CD4-positive, alpha-beta T cell (primary cell): ENCODE measurements around the gene CCT2. TPM values are rescaled to one million over a fixed set of nuclear protein-coding genes. Genes with fewer than 3 reads are reported as not detected.

Source experiments
- ATAC-seq: fragments of 200-7000 bp; cut with Tn5 transposase; one replicate; pipeline ENCODE4 v1.10.0; 2022; ENCODE audit warnings: mild to moderate bottlenecking; ENCODE audit not compliant: poor library complexity
- CTCF ChIA-PET: fragments of 350-600 bp; sonication (Branson Sonifier 250); formaldehyde crosslinking; loops from one replicate; lab custom pipeline; 2021; ENCODE audit warnings: antibody characterized with exemption, inconsistent platforms; lab: Charles Lee
- POLR2A ChIA-PET: fragments of 350-600 bp; sonication (Branson Sonifier 250); formaldehyde crosslinking; loops from one replicate; lab custom pipeline; 2021; ENCODE audit warnings: antibody characterized with exemption, inconsistent platforms; lab: Charles Lee
- DNase-seq, 14 experiments: peaks; one replicate each; pipeline ENCODE4 v3.0.0-alpha.2; 2013 to 2020; ENCODE audit warnings: mixed read lengths in 2 of 14
- H3K27ac ChIP-seq, 2 donors: one replicate each; pipeline versions ENCODE4 v1.5.1 to v1.7.0; 2013; ENCODE audit warnings: low read length in 2 of 2, low read depth in 1 of 2, mild to moderate bottlenecking in 1 of 2
- H3K27me3 ChIP-seq, 2 experiments: 1 replicate in 1 of 2; 2 replicates in 1 of 2; pipeline versions ENCODE4 v1.6.1 to v1.7.0; 2013; ENCODE audit warnings: low read length in 2 of 2, control low read depth in 1 of 2, mild to moderate bottlenecking in 1 of 2, moderate library complexity in 1 of 2; ENCODE audit not compliant: insufficient read depth in 2 of 2, control insufficient read depth in 1 of 2
- H3K36me3 ChIP-seq: one replicate; pipeline ENCODE4 v1.6.1; 2013; ENCODE audit warnings: low read length, control low read depth; ENCODE audit not compliant: insufficient read depth
- H3K4me1 ChIP-seq: one replicate; pipeline ENCODE4 v1.6.1; 2013; ENCODE audit warnings: low read length, control low read depth; ENCODE audit not compliant: insufficient read depth
- H3K4me3 ChIP-seq: one replicate; pipeline ENCODE4 v1.5.1; 2013; ENCODE audit warnings: mild to moderate bottlenecking, low read length, moderate library complexity
- H3K9me3 ChIP-seq, 2 experiments: 1 replicate in 1 of 2; 2 replicates in 1 of 2; pipeline versions ENCODE4 v1.6.1 to v1.7.0; 2013; ENCODE audit warnings: low read length in 2 of 2, mild to moderate bottlenecking in 2 of 2, control low read depth in 1 of 2, moderate library complexity in 1 of 2; ENCODE audit not compliant: control insufficient read depth in 1 of 2, insufficient read depth in 1 of 2
- H3K27ac Mint-ChIP-seq: one replicate; pipeline ENCODE4 v1.8.0; 2020; ENCODE audit warnings: mixed read lengths
- H3K27me3 Mint-ChIP-seq: one replicate; pipeline ENCODE4 v1.8.0; 2021; ENCODE audit warnings: mixed read lengths
- H3K36me3 Mint-ChIP-seq: one replicate; pipeline ENCODE4 v1.8.0; 2021; ENCODE audit warnings: low read depth, mixed read lengths
- H3K4me1 Mint-ChIP-seq: one replicate; pipeline ENCODE4 v1.8.0; 2021; ENCODE audit warnings: low read depth, mixed read lengths
- H3K4me3 Mint-ChIP-seq: one replicate; pipeline ENCODE4 v1.8.0; 2020; ENCODE audit warnings: mild to moderate bottlenecking, mixed read lengths
- H3K9me3 Mint-ChIP-seq: one replicate; pipeline ENCODE4 v1.8.0; 2020; ENCODE audit warnings: mixed read lengths
- CTCF ChIP-seq: fragments of 200-600 bp; IDR thresholded peaks from one replicate; pipeline ENCODE4 v1.8.0; 2022; ENCODE audit warnings: antibody characterized with exemption, mild to moderate bottlenecking
- intact Hi-C, 2 experiments: fragments of 100-400 bp; cut with DNase I in 1 of 2; cut with micrococcal nuclease in 1 of 2; formaldehyde crosslinking; loops; one replicate each; pipeline versions ENCODE4 v1.15.1 to v1.9.0; 2023 to 2025; cut with DNase I, micrococcal nuclease
- polyA plus RNA-seq, 2 donors: library from polyadenylated mRNA; unstranded; fragments of 120-200 nt; gene quantifications; one replicate each; pipeline ENCODE4 v1.2.1, GENCODE V29; 2013
- total RNA-seq, 174 experiments: library from RNA in 2 of 174; stranded (reverse) in 2 of 174; gene quantifications; one replicate each; pipeline ENCODE4 v1.2.3 and lab custom pipeline; 2021 to 2026

Gene CCT2
- total RNA-seq (100 to 1,000 TPM; 173 to 177 TPM), total RNA-seq (lab: John Stamatoyannopoulos, UW) (86.5 to 887 (median 162) reads per million in 172 experiments)
- 92.2 TPM for polyA plus RNA-seq (2013, experiment 1 of 2)
- 123 TPM for polyA plus RNA-seq (2013, experiment 2 of 2)

- H3K4me3 ChIP-seq, result peak within 1 kb of the TSS; percentile 98
- intact Hi-C loops, result loop anchor here (5.0 to 10.0 kb wide), 5 partner anchors 152 to 779 kb away; partner anchors contain the start of genes KCNMB4 (in 1 of the 2), RAB3IP (in 1 of the 2) and YEATS4 (in 1 of the 2)
- H3K27me3 Mint-ChIP-seq, result no peaks in the 10 kb centered on the region
- peaks cover 12% of the 10 kb centered on the region for H3K4me1 ChIP-seq
- H3K27ac Mint-ChIP-seq, result peak within 1 kb of the TSS; percentile 98
- peak; percentile 28 for TF ChIP-seq CTCF
- H3K36me3 Mint-ChIP-seq, result peaks cover 49% of the 10 kb centered on the region
- no peaks in the 10 kb centered on the region for H3K9me3 Mint-ChIP-seq
- no peaks in the 10 kb centered on the region for H3K27me3 ChIP-seq
- POLR2A ChIA-PET, result interaction anchor here (0.6 to 3.4 kb wide), 7 partner anchors 10 to 346 kb away, joined by 3 to 30 read pairs (median 4); partner anchors contain the start of genes FRS2 and RAB3IP
- peak within 1 kb of the TSS; percentile 96 to 97 for H3K27ac ChIP-seq
- DNase-seq (peak; percentile 92 to 99 (median 96)), ATAC-seq (peak; percentile 87)
- H3K4me3 Mint-ChIP-seq, result peak within 1 kb of the TSS; percentile 99
- peaks cover 27% of the 10 kb centered on the region for H3K4me1 Mint-ChIP-seq
- no peaks in the 10 kb centered on the region for H3K9me3 ChIP-seq
- CTCF ChIA-PET, result interaction anchor here (1.2 to 3.1 kb wide), 3 partner anchors 15 to 227 kb away, joined by 4 to 11 read pairs (median 6); no protein-coding TSS in a partner anchor
- H3K36me3 ChIP-seq, result peaks cover 39% of the 10 kb centered on the region
Measured at GRCh38 chr12:69585189-69586062, at the start of gene CCT2. Gene CCT2, plus strand, starts transcription at chr12:69585459. Its CDS starts 63 bp downstream, at chr12:69585522.

GRCh38 chr12:69540987-69541386 is 44.3 kb upstream of the CCT2 start:
- POLR2A ChIA-PET, result no interaction called here
- intact Hi-C loops, result no loop called here
- Histone ChIP-seq H3K4me1 (no peaks in the 10 kb centered on the region), H3K9me3 (peaks cover 3 to 6% of the 10 kb centered on the region in 2 experiments), H3K36me3 (peaks cover 15% of the 10 kb centered on the region), H3K4me3 (no peak overlapping the region), H3K27ac (no peak overlapping the region), H3K27me3 (no peaks in the 10 kb centered on the region)
- Mint-ChIP-seq H3K27ac (no peak overlapping the region), H3K9me3 (peaks cover 6% of the 10 kb centered on the region), H3K4me1 (no peaks in the 10 kb centered on the region), H3K27me3 (no peaks in the 10 kb centered on the region), H3K36me3 (peaks cover 50% of the 10 kb centered on the region), H3K4me3 (no peak overlapping the region)
- DNase-seq, result no peak
- no peak for ATAC-seq
- CTCF ChIA-PET, result no interaction called here
- no peak for TF ChIP-seq CTCF

- no peak for TF ChIP-seq CTCF
- H3K27me3 ChIP-seq, result no peaks in the 10 kb centered on the region
- intact Hi-C loops, result no loop called here
- H3K9me3 ChIP-seq, result peaks cover 3 to 6% of the 10 kb centered on the region in 2 experiments
- H3K4me1 ChIP-seq, result no peaks in the 10 kb centered on the region
- Mint-ChIP-seq H3K4me3 (no peak overlapping the region), H3K9me3 (peaks cover 6% of the 10 kb centered on the region), H3K27ac (no peak overlapping the region), H3K4me1 (no peaks in the 10 kb centered on the region), H3K27me3 (no peaks in the 10 kb centered on the region), H3K36me3 (peaks cover 36% of the 10 kb centered on the region)
- CTCF ChIA-PET, result no interaction called here
- H3K36me3 ChIP-seq, result peaks cover 5% of the 10 kb centered on the region
- no peak overlapping the region for H3K4me3 ChIP-seq
- ATAC-seq (no peak), DNase-seq (no peak)
- no peak overlapping the region for H3K27ac ChIP-seq
- POLR2A ChIA-PET, result no interaction called here
Measured at GRCh38 chr12:69544087-69544486, 41.2 kb upstream of the CCT2 start.
